DND-41 (cell line): ENCODE results near the gene PUM1.

Experiments
- ATAC-seq: fragments of 200-7000 bp; cut with Tn5 transposase; 3 replicates; pipeline ENCODE4 v1.9.1; 2021; ENCODE audit warnings: low read depth; ENCODE audit not compliant: insufficient read depth
- DNase-seq: peaks from one replicate; pipeline ENCODE4 v3.0.0-alpha.2; 2020
- H2AFZ ChIP-seq: 2 replicates; pipeline ENCODE4 v1.6.0; 2012; ENCODE audit warnings: low read depth, low read length
- H3K27ac ChIP-seq: 2 replicates; pipeline ENCODE4 v1.5.1; 2012; ENCODE audit warnings: low read length, inconsistent platforms
- H3K27me3 ChIP-seq: fragments of 200-600 bp; sonication (generic); 2 replicates; pipeline ENCODE4 v1.6.0; 2012; ENCODE audit warnings: low read length, mild to moderate bottlenecking, inconsistent platforms; ENCODE audit not compliant: insufficient read depth, poor library complexity
- H3K36me3 ChIP-seq: 2 replicates; pipeline ENCODE4 v1.5.1; 2012; ENCODE audit warnings: low read length, inconsistent platforms; ENCODE audit not compliant: insufficient read depth
- H3K4me1 ChIP-seq: 2 replicates; pipeline ENCODE4 v1.5.1; 2012; ENCODE audit warnings: mild to moderate bottlenecking, low read length; ENCODE audit not compliant: insufficient read depth
- H3K4me2 ChIP-seq: 2 replicates; pipeline ENCODE4 v1.6.0; 2012; ENCODE audit warnings: mild to moderate bottlenecking, moderate library complexity, low read length, inconsistent platforms; ENCODE audit not compliant: insufficient read depth
- H3K4me3 ChIP-seq, 2 experiments: fragments of 200-600 bp in 1 of 2; shearing (Covaris generic) in 1 of 2; 2 replicates each; pipeline ENCODE4 v1.5.1; 2012 to 2016; ENCODE audit warnings: inconsistent platforms in 2 of 2, low read length in 2 of 2, mild to moderate bottlenecking in 2 of 2, low read depth in 1 of 2, moderate library complexity in 1 of 2
- H3K79me2 ChIP-seq: 2 replicates; pipeline ENCODE4 v1.6.0; 2012; ENCODE audit warnings: low read length, inconsistent platforms; ENCODE audit not compliant: insufficient read depth
- H3K9ac ChIP-seq: 2 replicates; pipeline ENCODE4 v1.6.0; 2012; ENCODE audit warnings: low read depth, mild to moderate bottlenecking, inconsistent platforms, low read length, moderate library complexity
- H3K9me3 ChIP-seq: 2 replicates; pipeline ENCODE4 v1.5.1; 2012; ENCODE audit warnings: low read length, moderate library complexity, mild to moderate bottlenecking, inconsistent platforms; ENCODE audit not compliant: insufficient read depth, severe bottlenecking
- H4K20me1 ChIP-seq: 2 replicates; pipeline ENCODE4 v1.6.0; 2012; ENCODE audit warnings: low read length; ENCODE audit not compliant: insufficient read depth
- CTCF ChIP-seq: IDR thresholded peaks from 2 replicates; pipeline ENCODE4 v1.5.1; 2012; ENCODE audit warnings: borderline replicate concordance, low read length, moderate library complexity, mild to moderate bottlenecking; ENCODE audit not compliant: poor library complexity, severe bottlenecking; ENCODE audit errors: extremely low read depth
- EZH2 ChIP-seq: IDR thresholded peaks from 3 replicates; pipeline ENCODE4 v1.6.1; 2012; ENCODE audit warnings: borderline replicate concordance, low read depth, mild to moderate bottlenecking, moderate library complexity, low read length, inconsistent platforms; ENCODE audit not compliant: severe bottlenecking

PUM1 gene

GRCh38 chr1:30984165-30984889 lies 81.2 kb downstream of the PUM1 start:
- Histone ChIP-seq H3K27ac (no peak overlapping the region), H3K27me3 (no peaks in the 10 kb centered on the region), H3K79me2 (peaks cover 98% of the 10 kb centered on the region), H3K4me3 (no peak overlapping the region), H3K4me2 (no peak overlapping the region), H3K4me1 (no peaks in the 10 kb centered on the region), H3K36me3 (peaks cover 76% of the 10 kb centered on the region), H3K9me3 (no peaks in the 10 kb centered on the region), H3K9ac (no peak overlapping the region), H2AFZ (no peak overlapping the region), H4K20me1 (peaks cover 62% of the 10 kb centered on the region)
- ATAC-seq (no peak), DNase-seq (no peak)
- TF ChIP-seq CTCF: no peak
- no peak for TF ChIP-seq EZH2

GRCh38 chr1:30982937-30983336 lies 82.6 kb downstream of the PUM1 start:
- peaks cover 53% of the 10 kb centered on the region; the same call in 1 of the 2 replicates for H4K20me1 ChIP-seq
- H3K9me3 ChIP-seq: no peaks in the 10 kb centered on the region
- H3K4me2 ChIP-seq: no peak overlapping the region
- no peaks in the 10 kb centered on the region for H3K27me3 ChIP-seq
- no peak for TF ChIP-seq CTCF
- TF ChIP-seq EZH2: no peak
- no peak overlapping the region for H3K27ac ChIP-seq
- H3K4me3 ChIP-seq: no peak overlapping the region
- peaks cover 77% of the 10 kb centered on the region for H3K36me3 ChIP-seq
- peaks cover 98% of the 10 kb centered on the region for H3K79me2 ChIP-seq
- no peak overlapping the region for H3K9ac ChIP-seq
- no peak for ATAC-seq
- no peak overlapping the region for H2AFZ ChIP-seq
- H3K4me1 ChIP-seq: no peaks in the 10 kb centered on the region
- no peak for DNase-seq

GRCh38 chr1:30982431-30982830 lies 83.1 kb downstream of the PUM1 start:
- Histone ChIP-seq H3K4me1 (no peaks in the 10 kb centered on the region), H3K36me3 (peaks cover 78% of the 10 kb centered on the region), H3K79me2 (peaks cover 97% of the 10 kb centered on the region), H3K4me3 (no peak overlapping the region), H3K9me3 (no peaks in the 10 kb centered on the region), H3K27ac (no peak overlapping the region), H3K27me3 (no peaks in the 10 kb centered on the region), H3K4me2 (no peak overlapping the region), H2AFZ (no peak overlapping the region), H4K20me1 (peaks cover 50% of the 10 kb centered on the region; the same call in 1 of the 2 replicates), H3K9ac (no peak overlapping the region)
- ATAC-seq (no peak), DNase-seq (no peak)
- no peak for TF ChIP-seq CTCF
- TF ChIP-seq EZH2: no peak
